ENCODE measurements around the gene SERTAD1.

DNA sequence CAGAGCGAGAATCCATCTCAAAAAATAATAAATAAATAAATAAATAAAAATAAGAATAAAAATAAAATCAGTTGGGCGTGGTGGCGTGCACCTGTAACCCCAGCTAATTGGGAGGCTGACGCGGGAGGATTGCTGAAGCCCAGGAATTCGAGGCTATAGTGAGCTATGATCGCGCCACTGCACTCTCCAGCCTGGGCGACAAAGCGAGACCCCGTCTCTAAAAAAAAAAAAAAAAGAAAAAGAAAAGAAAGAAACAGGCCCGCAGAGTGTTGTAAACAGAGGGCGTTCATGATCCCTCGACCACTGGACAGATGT, 5.4 kb downstream of the SERTAD1 start:
- no peak for TF ChIP-seq CTCF (IDR thresholded peaks at IDR 0.05; ENCODE audit: low read length)
- no peak for TF ChIP-seq EZH2phosphoT487 (IDR thresholded peaks at IDR 0.05; ENCODE audit: low read length)
- no peak for TF ChIP-seq EZH2 (optimal IDR thresholded peaks at IDR 0.05; ENCODE audit: low read depth, low read length)

All from MM.1S (cell line).